GM12875 (cell line): ENCODE measurements around the gene CNTN5.

Experiments
- H3K4me3 ChIP-seq: one replicate; pipeline ENCODE4 v1.5.1; 2011; ENCODE audit warnings: low read depth, low read length, control low read depth
- TF ChIP-seq, protein P1 (sequence below): IDR thresholded peaks from 2 replicates; pipeline ENCODE4 v1.5.1; 2011; ENCODE audit warnings: low read depth, mild to moderate bottlenecking, control low read depth, inconsistent platforms, low read length, moderate library complexity, borderline replicate concordance; ENCODE audit not compliant: insufficient read depth

The CNTN5 gene

GRCh38 chr11:99683933-99684332, 663.2 kb downstream of the CNTN5 start:
- TF ChIP-seq, protein P1, sequence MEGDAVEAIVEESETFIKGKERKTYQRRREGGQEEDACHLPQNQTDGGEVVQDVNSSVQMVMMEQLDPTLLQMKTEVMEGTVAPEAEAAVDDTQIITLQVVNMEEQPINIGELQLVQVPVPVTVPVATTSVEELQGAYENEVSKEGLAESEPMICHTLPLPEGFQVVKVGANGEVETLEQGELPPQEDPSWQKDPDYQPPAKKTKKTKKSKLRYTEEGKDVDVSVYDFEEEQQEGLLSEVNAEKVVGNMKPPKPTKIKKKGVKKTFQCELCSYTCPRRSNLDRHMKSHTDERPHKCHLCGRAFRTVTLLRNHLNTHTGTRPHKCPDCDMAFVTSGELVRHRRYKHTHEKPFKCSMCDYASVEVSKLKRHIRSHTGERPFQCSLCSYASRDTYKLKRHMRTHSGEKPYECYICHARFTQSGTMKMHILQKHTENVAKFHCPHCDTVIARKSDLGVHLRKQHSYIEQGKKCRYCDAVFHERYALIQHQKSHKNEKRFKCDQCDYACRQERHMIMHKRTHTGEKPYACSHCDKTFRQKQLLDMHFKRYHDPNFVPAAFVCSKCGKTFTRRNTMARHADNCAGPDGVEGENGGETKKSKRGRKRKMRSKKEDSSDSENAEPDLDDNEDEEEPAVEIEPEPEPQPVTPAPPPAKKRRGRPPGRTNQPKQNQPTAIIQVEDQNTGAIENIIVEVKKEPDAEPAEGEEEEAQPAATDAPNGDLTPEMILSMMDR = no peak
- H3K4me3 ChIP-seq = no peak overlapping the region

- TF ChIP-seq, protein P1 = no peak
- H3K4me3 ChIP-seq = no peak overlapping the region
These were observed 666.1 kb downstream of the CNTN5 start for GRCh38 chr11:99686838-99687237.

DNA sequence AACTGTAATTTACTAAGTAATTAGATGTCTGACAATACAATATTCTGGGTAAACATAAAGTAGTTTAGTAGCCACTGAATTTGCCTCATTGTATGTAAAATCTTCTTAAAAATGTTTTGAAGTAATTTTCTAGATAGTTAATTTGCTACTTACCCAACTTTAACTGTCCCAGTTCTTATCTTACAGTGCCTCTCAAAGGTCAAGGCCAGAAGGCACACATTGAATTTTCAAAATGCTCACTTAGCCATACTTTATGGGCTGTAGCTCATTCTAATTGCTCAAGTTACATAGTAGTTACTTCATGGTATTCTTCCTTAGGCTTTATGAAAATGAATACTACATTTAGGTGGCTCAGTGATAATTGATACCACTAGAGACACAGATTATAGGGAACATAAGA, 666.6 kb downstream of the CNTN5 start:
- no peak overlapping the region for H3K4me3 ChIP-seq
- TF ChIP-seq, protein P1 = no peak

DNA sequence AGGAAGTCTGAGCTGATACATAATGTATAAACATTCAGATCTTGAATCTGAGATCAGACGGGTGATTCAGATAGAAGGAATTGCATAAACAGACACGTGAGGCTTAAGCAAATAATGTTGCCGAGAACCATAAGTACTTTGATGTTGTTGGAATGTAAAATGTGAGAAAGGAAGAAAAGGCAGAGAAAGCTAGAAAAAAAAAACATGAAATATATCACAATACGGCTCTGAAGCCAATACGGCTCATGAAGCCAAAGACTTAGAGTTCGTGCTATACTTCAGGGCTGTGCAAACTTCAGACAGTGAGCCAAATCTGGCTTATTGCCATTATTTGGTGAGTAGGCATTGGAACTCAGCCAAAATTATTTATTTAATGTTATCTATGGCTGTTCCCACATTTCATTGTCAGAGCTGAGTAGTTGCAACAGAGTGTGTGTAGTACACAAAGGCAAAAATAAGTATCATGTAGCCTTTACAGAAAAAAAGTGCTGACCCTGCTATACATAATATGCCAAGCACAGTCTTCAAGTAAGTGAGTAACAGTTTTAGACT, 673.3 kb downstream of the CNTN5 start:
- no peak overlapping the region for H3K4me3 ChIP-seq
- TF ChIP-seq, protein P1 = no peak

DNA sequence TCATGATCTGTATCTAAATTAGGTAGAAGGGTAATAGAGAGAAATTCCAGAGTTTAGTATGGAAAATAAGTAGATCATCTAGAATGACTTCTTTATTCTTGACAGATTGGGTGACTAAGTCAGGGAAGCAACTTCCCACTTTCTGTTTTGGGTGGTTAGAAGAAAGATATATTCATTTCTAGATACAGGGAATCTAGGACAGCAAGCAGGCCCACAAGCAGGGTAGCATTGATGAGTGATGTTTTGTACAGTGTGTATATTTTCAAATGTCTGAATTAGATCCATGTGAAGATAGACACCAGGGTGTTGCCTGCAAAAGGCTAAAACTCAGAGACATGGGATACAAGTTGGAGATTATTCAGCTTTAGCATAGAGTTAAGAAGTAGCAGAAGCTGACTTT, 674.4 kb downstream of the CNTN5 start:
- TF ChIP-seq, protein P1 = no peak
- H3K4me3 ChIP-seq = no peak overlapping the region

DNA sequence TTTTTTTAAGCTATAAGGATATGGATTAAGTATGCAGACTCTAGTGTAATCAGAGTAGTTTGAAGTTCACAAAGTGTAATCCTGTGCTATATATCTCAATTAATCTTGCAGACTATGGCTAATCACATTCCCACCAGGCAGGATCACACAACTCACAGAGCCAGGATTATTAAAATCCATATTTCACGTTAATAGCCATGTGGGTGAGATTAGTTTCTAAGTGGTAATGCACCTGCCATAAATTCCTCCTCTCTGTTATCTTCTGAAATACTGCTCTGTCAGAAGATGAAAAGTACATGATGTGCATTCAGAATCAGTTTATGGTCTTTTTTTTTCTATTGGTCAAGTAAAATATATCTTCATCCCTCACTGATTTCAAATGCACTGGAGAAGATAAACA, 686.1 kb downstream of the CNTN5 start:
- no peak overlapping the region for H3K4me3 ChIP-seq
- TF ChIP-seq, protein P1 = no peak

- no peak overlapping the region for H3K4me3 ChIP-seq
- TF ChIP-seq, protein P1 = no peak
These were observed 688.4 kb downstream of the CNTN5 start for GRCh38 chr11:99708928-99709672.
